Measurements from ENCODE around the gene SLC22A23.
"Not testable (repeated sequence)": the region's sequence is repeated elsewhere in the genome, so short reads cannot be mapped to it uniquely, and the experiment has no call there.

Gene SLC22A23

GRCh38 chr6:3382326-3383279 lies 74.2 kb downstream of the SLC22A23 start:
- DNase-seq = no peak

GRCh38 chr6:3381233-3381921 lies 75.5 kb downstream of the SLC22A23 start:
- DNase-seq = no peak

GRCh38 chr6:3380344-3381232 lies 76.3 kb downstream of the SLC22A23 start:
- no peak for DNase-seq

- DNase-seq = no peak
Observed at GRCh38 chr6:3379482-3380060, 77.3 kb downstream of the SLC22A23 start.

- not testable (repeated sequence) for DNase-seq
Observed at GRCh38 chr6:3378808-3379207, 78.0 kb downstream of the SLC22A23 start.

GRCh38 chr6:3378398-3378782 lies 78.5 kb downstream of the SLC22A23 start:
- DNase-seq = not testable (repeated sequence)

GRCh38 chr6:3377536-3378397 lies 79.1 kb downstream of the SLC22A23 start:
- DNase-seq = no peak

- DNase-seq = no peak
Observed at GRCh38 chr6:3376893-3377535, 79.8 kb downstream of the SLC22A23 start.

GRCh38 chr6:3376064-3376463 lies 80.8 kb downstream of the SLC22A23 start:
- DNase-seq = no peak

- DNase-seq = no peak
Observed at GRCh38 chr6:3373597-3374203, 83.2 kb downstream of the SLC22A23 start.

GRCh38 chr6:3372912-3373554 lies 83.8 kb downstream of the SLC22A23 start:
- no peak for DNase-seq

- no peak for DNase-seq
Observed at GRCh38 chr6:3372184-3372846, 84.5 kb downstream of the SLC22A23 start.

GRCh38 chr6:3371222-3371949 lies 85.5 kb downstream of the SLC22A23 start:
- no peak for DNase-seq

GRCh38 chr6:3370361-3371221 lies 86.3 kb downstream of the SLC22A23 start:
- no peak for DNase-seq

GRCh38 chr6:3369985-3370360 lies 86.9 kb downstream of the SLC22A23 start:
- no peak for DNase-seq

- DNase-seq = no peak
Observed at GRCh38 chr6:3368685-3369084, 88.2 kb downstream of the SLC22A23 start.

GRCh38 chr6:3367630-3368029 lies 89.2 kb downstream of the SLC22A23 start:
- DNase-seq = no peak

All from activated CD4-positive, CD25-positive, alpha-beta regulatory T cell (primary cell).